HG03378 (cell line): Measurements from ENCODE around the gene CRK.
A peak's percentile ranks its signal among the peaks of the same experiment; 100 is the strongest.
"Not testable (repeated sequence)": the region's sequence is repeated elsewhere in the genome, so short reads cannot be mapped to it uniquely, and the experiment has no call there.

Experiments
- ATAC-seq: cut with Tn5 transposase; IDR thresholded peaks from one replicate; pipeline ENCODE4 v1.9.1; 2021; ENCODE audit warnings: mild to moderate bottlenecking, moderate library complexity; ENCODE audit not compliant: unreplicated experiment

Gene CRK

GRCh38 chr17:1431631-1432104 is 24.4 kb downstream of the CRK start:
- ATAC-seq = no peak

DNA sequence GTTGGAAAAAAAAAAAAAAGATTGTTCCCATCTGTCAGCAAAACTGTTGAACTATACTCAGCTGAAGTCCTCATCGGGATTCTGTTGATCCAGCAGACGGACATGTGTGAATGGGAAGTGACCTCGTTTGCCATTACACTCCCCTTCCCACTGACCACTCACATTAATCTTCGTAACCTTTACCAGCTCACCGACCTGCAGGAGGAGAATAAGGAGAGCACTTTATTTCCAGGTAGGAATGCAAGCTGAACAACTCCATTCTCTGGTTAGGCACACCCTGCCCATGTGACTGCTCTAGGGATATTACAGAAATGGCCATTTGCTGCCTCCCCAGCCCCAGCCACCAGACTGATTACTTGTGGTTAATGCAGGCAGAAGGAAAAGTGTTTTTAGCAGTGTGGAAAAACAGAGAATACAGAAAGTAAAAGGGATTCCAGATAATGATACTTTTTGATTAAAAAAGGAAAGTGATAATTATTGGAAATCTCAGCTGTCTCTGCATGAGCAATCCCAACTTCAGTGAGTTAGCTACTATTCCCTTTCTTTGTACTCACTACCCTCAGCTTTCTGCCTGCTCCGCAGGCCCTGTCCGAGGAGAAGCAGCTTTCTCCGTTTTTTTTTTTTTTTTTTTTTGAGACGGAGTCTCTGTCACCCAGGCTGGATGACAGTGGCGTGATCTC is 32.4 kb downstream of the CRK start:
- no peak for ATAC-seq

DNA sequence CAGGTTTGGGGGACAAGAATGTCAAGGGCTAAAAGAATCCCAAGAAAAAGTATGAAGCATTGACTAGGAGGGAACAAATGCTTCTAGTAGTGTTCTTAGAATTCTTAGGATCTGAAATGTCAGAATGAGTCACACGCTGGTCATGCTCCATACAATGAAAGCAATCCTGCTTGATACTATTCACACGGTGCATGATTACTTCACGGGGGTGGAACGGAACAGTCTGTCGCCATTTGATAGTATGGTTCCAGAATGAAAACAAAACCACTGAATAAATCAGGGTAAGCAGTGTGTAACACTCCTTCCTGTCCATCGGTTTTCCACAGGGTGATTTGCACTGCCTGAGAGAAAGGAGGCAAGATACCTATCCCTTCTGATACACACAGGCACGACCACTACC is 33.1 kb downstream of the CRK start:
- no peak for ATAC-seq

DNA sequence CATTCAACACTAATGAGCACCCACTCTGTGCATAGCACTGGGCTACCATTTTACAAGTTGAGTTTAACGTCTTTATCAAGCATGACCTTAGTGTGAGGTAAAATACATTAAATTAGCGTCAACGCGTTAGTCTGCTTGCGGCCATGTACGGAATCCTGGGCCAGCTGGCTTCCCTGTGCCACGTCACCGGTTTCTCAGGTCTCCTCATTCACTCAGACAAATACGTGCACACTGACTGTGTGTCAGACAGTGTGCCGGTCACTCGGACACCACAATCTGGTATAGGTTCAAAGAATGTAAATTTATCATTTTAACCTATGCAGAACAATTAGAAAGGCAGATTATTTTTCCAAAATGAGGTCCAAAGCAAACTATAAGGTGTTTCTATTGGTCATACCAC is 34.6 kb downstream of the CRK start:
- no peak for ATAC-seq

DNA sequence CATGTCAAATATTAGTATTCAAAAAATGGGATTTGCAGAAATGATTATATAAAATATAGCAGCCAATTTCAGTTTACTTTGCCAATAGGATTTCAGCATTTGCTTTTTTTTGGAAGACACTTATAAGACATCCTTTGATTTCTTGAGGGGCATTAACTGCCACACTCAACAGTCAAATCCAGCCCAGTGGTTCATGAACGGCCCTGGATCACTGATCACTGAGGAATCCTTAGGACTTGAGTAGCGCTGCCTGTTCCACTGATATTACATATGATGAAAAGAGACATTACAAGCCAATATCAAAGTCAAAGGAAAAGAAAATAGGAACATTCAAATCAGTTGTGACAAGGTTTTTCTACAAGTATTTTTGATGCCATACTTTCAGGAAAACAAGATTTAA is 35.1 kb downstream of the CRK start:
- ATAC-seq = no peak

GRCh38 chr17:1420163-1420562 is 35.9 kb downstream of the CRK start:
- no peak for ATAC-seq

DNA sequence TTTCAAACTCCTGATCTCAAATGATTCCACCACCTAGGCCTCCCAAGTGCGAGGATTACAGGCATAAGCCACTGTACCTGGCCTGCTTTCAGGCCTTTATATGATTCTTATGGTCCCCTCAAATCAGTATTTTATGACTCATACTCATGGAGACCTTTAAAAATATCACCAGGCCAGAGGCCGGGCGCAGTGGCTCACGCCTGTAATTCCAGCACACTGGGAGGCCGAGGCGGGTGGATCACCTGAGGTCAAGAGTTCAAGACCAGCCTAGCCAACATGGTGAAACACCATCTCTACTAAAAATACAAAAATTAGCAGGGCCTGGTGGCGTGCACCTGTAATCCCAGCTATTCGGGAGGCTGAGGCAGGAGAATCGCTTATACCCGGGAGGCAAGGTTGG is 37.6 kb downstream of the CRK start:
- not testable (repeated sequence) for ATAC-seq

DNA sequence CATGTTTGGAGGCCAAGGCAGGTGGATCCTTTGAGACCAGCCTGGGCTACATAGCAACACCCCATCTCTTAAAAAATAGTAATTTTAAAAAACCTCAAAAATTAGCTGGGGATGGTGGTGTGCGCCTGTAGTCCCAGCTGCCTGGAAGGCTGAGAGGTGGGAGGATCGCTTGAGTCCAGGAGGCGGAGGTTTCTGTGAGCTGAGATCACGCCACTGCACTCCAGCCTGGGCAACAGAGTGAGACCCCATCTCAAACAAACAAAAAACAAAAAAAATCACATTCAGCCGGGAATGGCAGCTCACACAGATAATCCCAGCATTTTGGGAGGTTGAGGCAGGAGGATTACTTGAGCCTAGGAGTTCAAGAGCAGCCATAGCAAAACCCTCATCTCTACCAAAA is 39.6 kb downstream of the CRK start:
- no peak for ATAC-seq

DNA sequence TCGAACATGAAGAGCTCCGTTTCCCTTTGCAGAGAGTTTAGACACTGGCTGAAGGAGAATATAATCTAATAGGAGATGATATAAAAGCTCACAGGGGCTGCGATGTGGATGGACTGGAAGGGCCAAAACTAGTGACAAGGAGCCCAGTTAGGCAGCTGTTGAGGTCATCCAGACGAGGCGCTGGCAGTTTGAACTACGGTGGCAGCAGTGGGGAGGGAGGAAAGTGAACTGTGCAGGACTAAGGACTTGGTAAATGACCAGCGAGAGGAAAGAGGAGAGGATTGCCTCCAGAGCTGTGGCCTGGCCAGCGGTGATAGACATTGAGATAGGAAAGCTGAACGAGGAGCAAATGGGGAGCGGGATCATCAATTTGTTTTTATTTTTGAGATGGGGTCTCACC is 41.4 kb downstream of the CRK start:
- ATAC-seq = no peak

GRCh38 chr17:1414001-1414574 is 41.9 kb downstream of the CRK start:
- no peak for ATAC-seq

GRCh38 chr17:1413281-1413791 is 42.7 kb downstream of the CRK start:
- ATAC-seq = no peak

- ATAC-seq = no peak
Measured at GRCh38 chr17:1412185-1413110, 43.6 kb downstream of the CRK start.

GRCh38 chr17:1402262-1402586 is 53.8 kb downstream of the CRK start:
- ATAC-seq = no peak

- ATAC-seq = peak; percentile 80
Measured at GRCh38 chr17:1399679-1400512, 56.1 kb downstream of the CRK start, which contains the start of gene YWHAE. Gene YWHAE (minus strand): TSS chr17:1400222. CDS start chr17:1400110, 112 bp downstream.

DNA sequence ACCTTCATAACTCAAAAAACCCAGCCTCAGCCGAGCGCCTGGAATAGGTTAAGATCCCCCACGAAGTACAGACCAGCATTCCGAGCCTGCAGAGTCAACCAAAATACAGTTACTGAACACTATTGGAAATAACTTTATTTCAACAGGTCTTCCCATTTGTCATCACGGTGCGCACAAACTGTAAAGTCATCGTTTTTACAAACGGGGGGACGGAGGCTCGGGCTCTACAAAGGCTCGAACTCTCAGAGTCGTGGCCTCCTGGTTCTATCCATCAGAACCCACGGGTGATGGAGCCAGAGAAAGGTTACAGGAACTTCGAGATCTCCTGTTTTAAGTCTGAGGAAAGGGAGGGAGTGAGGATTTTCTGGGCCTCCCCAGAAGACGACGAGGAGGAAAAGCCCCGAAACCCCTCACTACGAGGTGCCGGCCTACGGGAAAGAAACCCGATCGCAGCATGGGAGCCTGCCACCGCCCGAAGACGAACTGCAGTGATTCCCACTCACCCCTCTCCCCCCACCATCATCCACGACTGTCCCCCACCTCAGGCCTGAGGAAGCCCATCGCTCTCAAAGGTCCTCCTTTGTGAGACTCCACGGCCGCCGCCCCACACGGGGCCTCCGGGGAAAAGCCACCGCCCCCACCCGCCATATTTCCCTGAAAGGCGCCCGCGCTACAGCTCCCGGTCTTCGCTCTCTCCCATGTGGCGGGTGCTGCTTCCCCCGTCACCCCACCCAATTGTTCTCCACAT is 56.9 kb downstream of the CRK start:
- no peak for ATAC-seq

DNA sequence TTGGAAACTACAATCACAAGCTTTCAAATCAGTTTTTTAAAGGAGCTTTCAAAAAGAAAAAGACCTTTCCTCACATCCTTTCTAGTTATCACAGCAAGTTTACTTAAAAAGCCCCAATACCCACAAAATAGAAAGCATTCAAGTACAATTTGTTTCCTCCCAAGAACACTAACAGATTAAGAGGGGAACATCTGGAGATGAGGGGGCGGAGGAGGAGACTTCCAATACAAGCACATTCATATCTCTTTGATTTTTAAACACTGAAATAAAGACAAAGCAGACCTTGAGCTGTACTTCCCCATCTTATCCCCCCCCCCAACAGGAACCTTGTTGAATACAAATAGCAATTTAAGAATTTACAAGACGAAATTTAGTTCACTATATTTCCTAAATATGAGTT is 58.0 kb downstream of the CRK start:
- ATAC-seq = no peak

GRCh38 chr17:1395876-1396665 is 60.0 kb downstream of the CRK start:
- not testable (repeated sequence) for ATAC-seq

DNA sequence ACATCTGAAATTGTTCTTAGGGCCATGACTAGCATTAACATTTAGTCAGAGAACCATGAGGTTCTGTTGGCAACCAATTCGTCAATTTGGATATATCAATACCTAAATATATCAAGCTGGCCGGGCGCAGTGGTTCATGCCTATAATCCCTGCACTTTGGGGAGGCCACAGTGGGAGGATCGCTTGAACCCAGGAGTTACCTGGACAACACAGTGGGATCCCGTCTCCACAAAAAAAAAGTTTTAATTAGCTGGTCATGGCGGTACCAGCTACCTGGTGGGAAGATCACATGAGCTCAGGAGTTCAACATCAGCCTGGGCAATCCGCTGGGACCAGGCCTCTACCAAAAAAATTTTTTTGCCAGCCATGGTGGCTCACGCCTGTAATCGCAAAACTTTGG is 64.5 kb downstream of the CRK start:
- no peak for ATAC-seq
